Measurements from ENCODE around the gene FASTK.
"Not testable (repeated sequence)": the region's sequence is repeated elsewhere in the genome, so short reads cannot be mapped to it uniquely, and the experiment has no call there.

FASTK gene

GRCh38 chr7:151027728-151028130, 52.9 kb downstream of the FASTK start:
- not testable (repeated sequence) for DNase-seq (ENCODE audit: low spot score)

- DNase-seq (ENCODE audit: low spot score), result peak; percentile 61
These were observed 53.6 kb downstream of the FASTK start for GRCh38 chr7:151026771-151027727.
